Left ventricle myocardium superior (tissue), 1 donor: ENCODE results near the gene ZNF329. TPM values are rescaled to one million over a fixed set of nuclear protein-coding genes. Genes with fewer than 3 reads are reported as not detected.

Source experiments
- ATAC-seq: fragments of 200-7000 bp; cut with Tn5 transposase; one replicate; pipeline ENCODE4 v1.9.1; 2020; ENCODE audit warnings: mild to moderate bottlenecking, moderate library complexity
- DNase-seq: peaks from one replicate; pipeline ENCODE4 v3.0.0-alpha.2; 2020
- intact Hi-C: fragments of 100-400 bp; cut with micrococcal nuclease; formaldehyde crosslinking; loops from one replicate; pipeline ENCODE4 v1.11.0; 2022
- total RNA-seq: library from RNA; stranded (reverse); fragmentation: NEBNext Ultra II Directional; extraction: Animal tissue kit (Norgen Biotek cat#: 25700); gene quantifications from one replicate; pipeline ENCODE4 v1.2.1, GENCODE V29; 2021
- donor health status: DM: no; HTN: yes; CAD: no; lungs with severe emphysema.

ZNF329 gene
- total RNA-seq, 1 donor from 2014 or later, result 7.3 TPM

DNA sequence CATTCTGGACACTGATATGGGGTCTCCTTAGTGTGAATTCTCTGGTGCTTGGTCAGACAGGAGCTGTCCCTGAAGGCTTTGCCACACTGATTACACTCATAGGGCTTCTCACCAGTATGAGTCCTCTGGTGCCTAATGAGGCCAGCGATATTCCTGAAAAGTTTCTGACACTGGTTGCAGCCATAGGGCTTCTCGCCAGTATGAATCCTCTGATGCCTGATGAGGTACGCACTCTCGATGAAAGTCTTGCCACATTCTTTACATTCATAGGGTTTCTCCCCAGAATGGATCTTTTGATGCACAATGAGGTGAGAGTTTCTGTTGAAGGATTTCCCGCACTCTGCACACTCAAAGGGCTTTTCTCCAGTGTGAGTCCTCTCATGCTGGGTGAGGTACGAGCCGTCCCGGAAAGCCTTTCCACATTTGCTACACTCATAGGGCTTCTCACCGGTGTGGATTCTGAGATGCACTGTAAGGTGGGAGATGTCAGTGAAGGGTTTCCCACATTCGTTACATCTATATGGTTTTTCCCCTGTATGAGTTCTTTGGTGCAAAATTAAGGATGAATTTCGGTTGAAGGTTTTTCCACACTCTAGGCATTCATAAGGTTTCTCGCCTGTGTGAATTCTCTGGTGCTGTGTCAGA is 22.4 kb downstream of the ZNF329 start:
- ATAC-seq, result no peak

DNA sequence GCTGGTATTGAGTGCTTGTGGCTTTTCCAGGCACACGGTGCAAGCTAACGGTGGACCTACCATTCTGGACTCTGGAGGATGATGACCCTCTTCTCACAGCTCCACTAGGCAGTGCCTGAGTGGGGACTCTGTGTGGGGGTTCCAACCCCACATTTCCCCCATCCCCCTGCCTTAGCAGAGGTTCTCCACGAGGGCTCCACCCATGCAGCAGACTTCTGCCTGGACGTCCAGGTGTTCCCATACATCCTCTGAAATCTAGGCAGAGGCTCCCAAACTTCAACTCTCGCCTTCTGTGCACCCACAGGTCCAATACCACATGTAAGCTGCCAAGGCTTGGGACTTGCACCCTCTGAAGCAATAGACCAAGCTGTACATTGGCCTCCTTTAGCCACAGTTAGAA is 27.2 kb downstream of the ZNF329 start:
- DNase-seq, result no peak
- no peak for ATAC-seq
- intact Hi-C loops, result loop anchor here (10.0 kb wide), 1 partner anchor 131 kb away; no protein-coding TSS in a partner anchor

More for the DNA sequence above, 22.4 kb downstream of the ZNF329 start:
- no peak for DNase-seq
- intact Hi-C loops, result loop anchor here (10.0 kb wide), 1 partner anchor 127 kb away; no protein-coding TSS in a partner anchor

DNA sequence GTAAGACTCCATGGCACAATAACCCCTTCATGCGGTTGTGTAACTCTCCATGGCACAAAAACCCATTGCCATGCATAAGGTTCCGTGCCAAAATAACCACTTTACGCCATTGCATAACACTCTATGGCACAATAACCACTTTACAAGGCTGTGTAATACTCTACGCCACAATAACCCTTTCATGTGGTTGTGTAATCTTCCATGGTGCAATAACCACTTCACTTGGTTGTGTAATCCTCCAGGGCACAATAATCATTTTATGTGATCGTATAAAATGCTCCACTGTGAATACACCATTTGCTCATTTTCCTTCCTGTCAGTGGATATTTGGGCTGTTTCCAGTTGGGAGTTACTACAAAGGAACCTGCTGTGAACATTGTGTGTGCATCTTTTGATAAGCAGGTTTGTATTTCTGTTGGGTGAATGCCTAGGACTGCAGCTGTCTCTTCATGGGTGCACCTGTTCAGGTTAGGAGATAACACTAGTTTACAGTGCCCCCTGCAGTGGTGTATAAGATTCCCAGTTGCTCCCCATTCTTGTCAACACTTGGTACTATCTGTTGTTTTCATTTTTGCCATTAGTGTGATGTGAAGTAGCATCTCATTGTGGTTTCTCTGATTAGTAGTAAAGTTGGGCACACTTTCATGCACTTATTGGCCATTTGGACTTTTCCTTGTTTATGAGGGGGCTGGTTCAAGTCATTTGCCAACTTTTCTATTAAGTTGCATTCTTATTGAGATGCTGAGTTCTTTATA is 31.4 kb downstream of the ZNF329 start:
- intact Hi-C loops, result no loop called here

DNA sequence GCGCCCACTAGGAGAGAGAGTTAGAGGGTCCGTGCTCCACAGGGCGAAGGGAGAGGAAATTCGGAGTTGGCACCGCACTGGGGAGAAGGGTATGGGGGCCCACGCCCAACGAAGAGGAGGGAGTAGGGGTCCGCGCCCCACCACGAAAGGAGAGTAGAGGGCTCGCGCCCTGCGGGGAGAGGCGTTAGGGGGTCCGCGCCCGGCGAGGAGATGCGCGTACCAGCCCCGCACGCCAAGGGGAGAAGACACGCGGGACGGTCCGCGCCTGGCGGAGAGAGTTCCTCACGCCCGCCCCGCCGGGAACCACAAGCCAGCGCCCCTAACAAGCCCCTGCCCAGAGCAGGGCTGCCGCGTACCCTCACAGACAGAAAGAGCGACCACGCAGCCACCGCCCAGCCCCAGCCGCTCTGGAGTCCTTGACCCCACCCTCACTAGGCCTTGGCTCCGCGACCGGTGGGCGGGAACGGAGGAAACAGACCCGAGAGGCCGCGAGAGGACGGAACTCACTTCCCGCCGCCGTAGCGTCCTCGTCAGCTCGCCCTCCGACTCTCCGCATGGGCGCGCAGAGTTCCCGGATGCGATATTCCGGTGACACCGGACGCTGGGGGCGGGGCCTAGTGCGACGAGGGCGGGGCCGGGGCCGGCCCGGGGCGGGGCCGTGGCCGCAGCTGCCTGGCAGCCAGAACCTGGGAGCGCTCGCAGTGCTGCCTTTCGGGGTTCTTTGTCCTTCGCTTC is 32.6 kb downstream of the ZNF329 start:
- intact Hi-C loops, result no loop called here
- DNase-seq (peak; percentile 30), ATAC-seq (no peak)

More for the DNA sequence above, 31.4 kb downstream of the ZNF329 start:
- ATAC-seq (no peak), DNase-seq (no peak)

DNA sequence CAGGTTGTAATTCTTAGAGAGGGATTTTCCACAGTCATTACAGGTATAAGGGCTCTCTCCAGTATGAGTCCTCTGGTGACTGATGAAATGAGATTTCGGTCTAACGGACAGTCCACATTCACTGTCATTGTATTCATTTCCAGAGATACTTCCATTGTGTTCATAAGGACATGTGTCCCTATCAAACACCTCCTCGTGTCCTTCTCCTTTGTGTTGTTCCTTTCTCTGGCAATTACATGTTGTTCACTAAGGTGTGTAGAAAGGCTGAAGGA is 42.1 kb downstream of the ZNF329 start:
- intact Hi-C loops, result no loop called here
- ATAC-seq (no peak), DNase-seq (no peak)

DNA sequence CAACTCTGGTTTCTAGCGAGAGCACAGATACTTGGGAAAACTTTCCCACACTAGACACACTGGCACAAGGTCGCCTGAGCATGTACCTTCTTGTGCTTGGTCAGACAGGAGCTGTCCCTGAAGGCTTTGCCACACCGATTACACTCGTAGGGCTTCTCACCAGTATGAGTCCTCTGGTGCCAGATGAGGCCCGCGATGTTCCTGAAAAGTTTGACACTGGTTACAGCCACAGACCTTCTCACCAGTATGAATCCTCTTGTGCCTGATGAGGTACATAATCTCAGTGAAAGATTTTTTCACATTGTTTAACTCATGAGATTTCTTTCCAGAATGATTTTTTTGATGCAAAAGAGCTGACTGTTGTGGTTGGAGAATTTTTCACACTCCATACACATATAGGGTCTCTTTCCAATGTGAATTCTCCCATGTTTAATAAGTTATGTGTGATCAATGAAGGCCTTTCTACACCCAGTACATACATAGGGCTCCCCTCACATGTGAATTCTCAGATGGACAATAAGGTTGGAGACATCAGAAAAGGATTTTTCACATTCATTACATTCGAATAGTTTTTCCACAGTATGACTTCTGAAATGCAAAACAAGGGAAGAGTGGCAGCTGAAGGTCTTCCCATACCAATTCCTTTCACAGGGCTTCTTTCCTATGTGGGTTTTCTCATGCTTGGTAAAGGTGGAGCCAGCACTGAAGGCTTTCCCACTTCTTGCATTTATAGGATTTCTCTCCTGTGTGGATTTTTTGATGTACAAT is 42.6 kb downstream of the ZNF329 start:
- DNase-seq (no peak), ATAC-seq (no peak)
- intact Hi-C loops, result no loop called here

DNA sequence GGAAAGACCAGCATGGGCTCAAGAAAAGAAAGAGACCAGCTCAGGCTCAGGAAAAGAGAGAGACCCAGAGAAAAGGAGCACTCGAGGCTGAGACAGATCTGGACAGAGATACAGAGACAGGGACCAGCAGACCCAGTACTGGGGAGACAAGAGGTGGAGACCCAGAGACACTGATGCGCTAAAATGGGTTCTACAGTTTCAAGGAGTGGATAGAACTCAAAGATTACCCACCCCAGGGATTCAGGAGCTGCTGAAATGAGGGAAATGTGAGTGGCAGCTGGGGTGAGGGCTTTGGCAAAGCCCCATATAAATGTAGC is 51.9 kb downstream of the ZNF329 start:
- no peak for DNase-seq
- ATAC-seq, result peak; percentile 8
- intact Hi-C loops, result no loop called here

DNA sequence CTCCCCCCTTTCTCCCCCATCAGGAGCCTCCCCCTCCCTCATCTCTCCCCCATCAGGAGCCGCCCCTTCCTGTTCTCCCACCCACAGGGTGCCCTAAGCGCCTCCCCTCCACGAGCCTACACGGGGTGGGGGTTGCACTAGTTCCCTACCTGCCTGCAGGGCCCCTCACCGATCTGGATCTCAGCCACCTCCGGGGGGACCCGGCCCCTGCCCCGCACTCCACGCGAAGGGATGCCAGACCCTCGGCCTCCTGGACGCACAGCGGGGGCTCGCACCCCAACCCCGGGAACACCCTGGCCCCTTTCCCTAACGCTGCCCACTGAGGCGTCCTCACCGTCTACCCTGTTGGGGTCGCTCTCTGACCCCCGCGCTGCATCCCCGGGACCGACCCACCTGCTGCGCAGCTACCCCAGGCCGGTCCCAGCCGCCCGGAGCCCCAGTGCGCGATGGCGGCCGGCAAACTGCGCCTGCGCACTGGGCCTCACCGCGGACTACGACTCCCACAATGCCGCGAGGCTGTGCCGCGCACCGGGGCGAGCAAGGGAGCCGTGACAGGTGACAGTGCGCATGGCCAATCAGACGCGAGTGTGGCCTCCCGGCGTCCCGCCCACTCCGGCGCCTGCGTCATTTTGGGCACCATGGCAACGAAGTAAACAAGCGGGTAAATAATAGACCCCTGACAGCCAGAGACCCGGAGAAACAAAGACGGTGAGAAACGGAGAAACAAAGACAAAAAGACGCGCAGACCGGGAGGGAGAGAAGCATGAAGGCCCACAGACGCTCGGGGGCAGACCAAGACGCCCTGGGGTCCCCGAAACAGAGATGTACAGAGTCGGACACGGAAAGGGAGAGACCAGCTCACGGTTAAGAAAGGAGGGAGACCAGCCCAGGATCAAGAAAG is 52.6 kb downstream of the ZNF329 start, which contains the start of gene ZSCAN18:
Gene ZSCAN18, minus strand, starts transcription at position 451 of the 901 bp plus-strand sequence. CDS start 7,964 bp downstream, outside the sequence.
- intact Hi-C loops, result no loop called here
- ATAC-seq (peak; percentile 100), DNase-seq (peak; percentile 99)

DNA sequence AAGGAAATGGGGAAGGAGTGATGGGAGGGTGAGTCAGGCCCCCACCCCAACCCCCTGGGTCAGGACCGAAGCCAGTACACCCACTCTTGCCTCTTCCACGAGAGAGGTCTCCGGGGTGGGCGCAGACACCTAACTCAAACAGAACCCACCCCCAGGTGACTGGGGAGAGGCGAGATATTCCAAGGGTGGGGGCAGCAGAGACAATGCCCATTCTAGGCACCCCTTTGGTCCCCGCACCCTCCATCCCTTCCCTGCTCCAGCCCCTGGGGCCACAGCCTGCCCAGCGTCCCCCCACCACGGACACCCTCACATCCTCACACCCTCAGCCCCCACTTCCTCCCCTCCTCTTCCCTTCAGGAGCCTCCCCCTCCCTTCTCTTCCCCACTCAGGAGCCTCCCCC is 53.2 kb downstream of the ZNF329 start:
- intact Hi-C loops, result no loop called here
- ATAC-seq (no peak), DNase-seq (no peak)

DNA sequence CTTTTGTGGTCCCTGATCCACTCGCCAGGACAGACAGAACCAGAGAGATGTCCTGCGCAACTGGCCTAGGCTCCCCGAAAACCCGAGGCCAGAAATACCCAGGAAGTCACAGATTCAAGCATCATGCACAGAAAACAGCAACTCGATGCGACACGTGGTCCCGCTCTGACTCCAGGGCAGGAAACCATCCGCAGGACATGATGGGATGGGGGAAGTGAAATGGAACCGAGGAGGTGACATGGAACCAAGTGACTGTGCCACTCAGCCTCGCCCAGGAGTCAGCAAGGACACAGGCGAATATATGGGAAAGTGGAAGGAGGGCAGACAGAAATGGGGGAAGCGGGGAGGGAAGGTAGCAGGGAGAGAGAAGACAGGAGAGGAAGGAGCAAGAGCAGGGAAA is 53.7 kb downstream of the ZNF329 start:
- DNase-seq, result no peak
- intact Hi-C loops, result no loop called here
- ATAC-seq, result no peak

DNA sequence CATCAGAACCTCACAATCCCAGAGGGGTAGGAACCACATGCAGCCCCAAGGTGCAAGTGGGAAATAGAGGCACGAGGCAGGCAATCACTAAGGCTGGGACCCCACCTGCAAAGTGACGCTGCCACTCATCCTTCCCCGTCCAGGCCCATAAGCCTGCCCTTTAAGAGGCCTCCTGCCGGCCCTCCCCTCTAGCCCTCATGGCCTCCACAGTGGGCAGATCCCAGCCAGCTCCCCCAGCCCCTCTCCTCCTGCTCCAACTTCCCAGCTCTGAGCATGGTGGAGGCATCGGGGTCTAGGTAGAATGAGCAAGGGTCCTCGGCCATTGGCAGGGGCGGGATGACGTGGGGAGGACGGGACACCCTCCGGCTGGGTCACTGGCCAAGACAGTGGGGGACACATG is 55.3 kb downstream of the ZNF329 start:
- DNase-seq (no peak), ATAC-seq (no peak)
- intact Hi-C loops, result no loop called here

DNA sequence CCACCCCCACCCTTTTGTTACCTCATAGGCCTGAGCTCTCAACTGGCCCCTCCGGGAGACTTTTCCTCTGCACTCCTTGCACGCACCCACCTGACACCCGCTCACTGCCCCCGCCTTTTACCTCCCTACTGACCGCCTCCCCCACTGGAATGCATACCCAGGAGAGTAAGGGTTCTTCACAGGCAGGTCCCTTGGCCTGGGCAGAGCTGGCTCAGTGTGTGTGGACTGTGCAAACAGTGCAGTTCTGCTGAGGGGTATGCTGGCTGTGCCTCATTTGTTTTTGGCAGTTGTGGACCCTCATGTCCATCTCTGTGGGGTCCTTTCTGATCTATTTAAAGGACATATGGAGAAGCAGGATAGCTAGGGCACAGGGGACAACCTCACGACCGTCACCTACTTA is 57.5 kb downstream of the ZNF329 start:
- ATAC-seq (no peak), DNase-seq (no peak)
- intact Hi-C loops, result no loop called here

DNA sequence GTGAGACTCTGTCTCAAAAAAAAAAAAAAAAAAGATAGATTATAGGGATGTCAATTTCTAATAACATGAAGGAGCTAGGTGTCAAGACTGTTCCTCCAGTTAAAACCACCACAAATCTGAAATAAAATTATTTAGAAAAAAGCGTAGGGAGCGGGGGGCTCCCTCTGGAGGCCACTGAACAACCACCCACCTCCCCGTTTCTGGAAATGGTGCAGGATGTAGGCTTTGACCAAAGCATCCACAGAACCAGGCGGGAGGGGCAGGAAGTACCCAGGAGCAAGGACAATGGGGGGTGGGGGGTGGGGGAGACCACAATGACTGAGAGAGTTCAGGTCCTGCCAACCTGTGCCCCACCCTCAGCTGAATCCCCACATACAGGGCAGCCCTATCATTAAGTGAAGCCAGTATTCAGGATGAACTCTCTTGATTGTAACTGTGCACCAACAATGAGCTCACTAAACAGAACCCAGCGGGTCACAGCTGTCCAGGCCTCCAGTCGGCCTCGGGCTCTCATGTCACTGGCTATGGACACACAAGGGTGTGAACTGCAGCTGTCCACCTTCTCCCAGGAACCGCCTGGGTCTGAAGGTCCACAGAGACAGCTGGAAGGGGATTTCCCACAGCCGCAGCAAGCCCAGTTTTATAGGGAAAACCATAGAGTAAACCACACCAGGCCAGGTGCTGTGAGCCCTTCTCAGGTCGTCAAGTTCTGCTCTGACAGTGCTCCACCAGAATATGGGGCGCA is 59.2 kb downstream of the ZNF329 start:
- no peak for DNase-seq
- no peak for ATAC-seq

DNA sequence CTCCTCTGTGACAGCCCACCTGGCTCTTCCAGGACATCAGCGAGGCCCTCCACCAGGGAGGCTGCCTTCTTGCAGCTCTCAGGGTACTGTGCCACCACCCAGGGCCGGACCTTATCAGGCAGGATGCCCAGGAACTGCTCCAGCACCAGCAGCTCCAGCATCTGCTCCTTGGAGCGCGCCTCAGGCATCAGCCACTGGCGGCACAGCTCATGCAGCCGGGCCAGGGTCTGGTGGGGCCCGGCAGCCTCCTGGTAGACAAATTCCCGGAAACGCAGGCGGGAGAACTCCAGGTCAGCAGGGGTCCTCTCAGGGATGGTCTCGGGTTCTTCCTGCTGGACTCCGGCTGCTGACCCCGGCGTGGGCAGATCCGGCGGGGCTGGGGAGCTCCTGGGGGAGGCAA is 60.7 kb downstream of the ZNF329 start:
- DNase-seq (no peak), ATAC-seq (no peak)
- intact Hi-C loops, result no loop called here

More for the DNA sequence above, 59.2 kb downstream of the ZNF329 start:
- intact Hi-C loops, result no loop called here

DNA sequence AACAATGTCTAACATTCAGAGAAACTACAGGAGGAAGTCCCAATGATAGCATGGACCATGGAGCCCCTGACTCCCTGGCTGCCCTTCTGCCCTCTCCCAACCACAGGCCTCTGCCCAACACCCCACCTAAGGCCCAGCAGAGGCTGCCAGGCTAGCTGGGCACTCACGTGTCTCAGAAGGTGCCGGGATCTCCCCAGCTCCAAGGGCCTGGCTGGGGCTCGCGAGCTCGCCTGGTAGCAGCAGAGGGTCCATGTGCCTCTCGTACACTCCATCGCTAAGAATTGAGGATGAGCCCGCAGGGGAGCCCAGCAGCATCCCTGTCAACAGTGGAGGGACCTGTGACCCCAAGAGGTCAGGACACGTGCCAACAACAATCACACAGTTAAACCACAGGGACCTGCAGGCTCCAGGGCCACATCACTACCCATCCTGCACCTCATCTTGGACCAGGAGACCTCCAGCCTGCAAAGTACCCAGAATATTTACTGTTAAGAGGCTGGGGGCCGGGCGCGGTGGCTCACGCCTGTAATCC is 62.0 kb downstream of the ZNF329 start:
- intact Hi-C loops, result no loop called here
- DNase-seq, result no peak
- ATAC-seq, result no peak

DNA sequence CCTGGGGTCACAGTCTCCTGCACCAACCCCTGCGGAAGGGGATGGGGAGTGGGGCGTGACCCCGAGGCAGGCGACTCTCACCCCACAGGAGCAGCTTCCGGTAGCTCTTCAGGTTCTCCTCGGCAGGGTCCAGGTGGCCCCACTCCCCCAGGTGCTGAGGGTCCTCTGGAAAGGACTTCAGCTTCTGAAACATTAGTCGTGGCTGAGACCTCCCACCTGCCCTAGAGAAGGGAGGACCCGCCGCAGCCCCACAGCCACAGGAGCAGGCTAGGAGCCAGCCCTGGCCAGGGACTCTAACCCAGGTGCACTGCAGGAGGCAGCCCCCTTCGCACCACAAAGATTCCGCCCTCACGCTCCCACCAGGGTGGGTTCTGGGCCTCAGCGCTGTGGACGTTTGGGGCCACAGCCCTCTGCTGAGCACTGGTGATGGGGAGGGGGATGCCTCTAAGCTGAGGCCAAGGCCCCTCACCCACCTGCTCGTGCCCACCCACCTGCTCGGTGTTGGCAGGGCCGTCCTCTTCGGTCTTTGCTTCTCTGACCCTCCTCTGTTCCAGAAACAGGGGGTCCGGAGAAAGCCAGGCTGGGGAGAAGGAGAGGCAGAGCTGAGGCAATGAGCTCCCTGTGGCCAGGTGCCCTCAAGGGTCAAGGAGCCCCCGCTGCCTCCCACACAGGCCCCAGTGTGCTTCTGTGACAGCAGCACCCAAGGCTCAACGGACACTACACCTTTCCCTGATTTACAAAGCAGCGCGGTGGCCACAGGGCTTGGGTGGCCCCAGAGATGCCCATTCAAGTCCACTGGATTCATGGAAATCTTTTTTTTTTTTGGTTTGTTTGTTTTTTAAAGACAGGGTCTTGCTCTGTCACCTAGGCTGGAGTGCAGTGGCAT is 63.5 kb downstream of the ZNF329 start:
- ATAC-seq, result no peak
- intact Hi-C loops, result no loop called here
- DNase-seq, result no peak

DNA sequence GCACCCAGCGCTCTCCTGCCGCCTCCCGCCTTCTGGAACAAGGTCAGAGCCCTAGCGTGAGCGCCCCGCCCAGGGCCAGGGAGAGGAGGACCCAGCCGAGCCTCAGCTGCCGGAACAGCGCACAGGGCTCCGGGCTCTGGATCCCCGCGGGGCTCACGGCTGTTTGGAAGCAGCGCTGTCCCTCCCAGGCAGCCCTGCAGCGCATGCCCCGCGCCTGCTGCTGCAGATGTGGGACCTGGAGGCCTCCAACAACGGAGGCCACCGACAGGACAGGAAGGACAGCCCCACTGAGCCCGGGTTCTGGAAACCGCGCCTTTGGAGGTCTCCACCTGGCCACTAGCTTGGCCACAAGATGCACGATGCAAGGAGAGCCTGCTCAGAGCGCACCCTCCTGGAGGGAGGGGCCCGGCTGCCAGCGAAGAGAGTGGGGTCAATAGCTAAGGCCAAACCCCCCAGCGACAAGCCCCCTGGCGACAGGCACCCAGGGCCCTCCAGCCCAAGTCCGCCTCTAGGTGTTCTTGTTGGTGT is 65.2 kb downstream of the ZNF329 start:
- intact Hi-C loops, result no loop called here
- ATAC-seq (no peak), DNase-seq (no peak)
